ENCODE data around the gene CYTIP. TPM values are rescaled to one million over a fixed set of nuclear protein-coding genes. Genes with fewer than 3 reads are reported as not detected.

CYTIP gene
- polyA plus RNA-seq, 2 of the 4 experiments (the other 2 are of a cell fraction): 0.34 TPM; not detected in 1

- DNase-seq (ENCODE audit: low read depth in 1 of 2, low spot score in 1 of 2) (no peak), ATAC-seq (no peak), FAIRE-seq (no peak)
- ChIA-PET CTCF (interaction anchor here (0.8 kb wide), 1 partner anchor 188 kb away, joined by 3 read pairs; no protein-coding TSS in a partner anchor), POLR2A (no interaction called here)
- no peak overlapping the region for H3K4me3 ChIP-seq
- no peaks in the 10 kb centered on the region for H3K4me1 ChIP-seq
- H3K9me3 ChIP-seq: no peaks in the 10 kb centered on the region
- no peak overlapping the region for H3K4me2 ChIP-seq
- TF ChIP-seq SMC3 (IDR thresholded peaks at IDR 0.05) (no peak), HOXA7 (CRISPR knock-in tag; IDR thresholded peaks at IDR 0.05) (no peak), RFX5 (IDR thresholded peaks at IDR 0.05) (no peak), EHF (CRISPR knock-in tag; IDR thresholded peaks at IDR 0.05) (no peak), HDAC2 (IDR thresholded peaks at IDR 0.05) (no peak), BCL3 (IDR thresholded peaks at IDR 0.05) (no peak), ZFP36 (IDR thresholded peaks at IDR 0.05; ENCODE audit: borderline replicate concordance, partially characterized antibody) (no peak), ATOH8 (CRISPR knock-in tag; IDR thresholded peaks at IDR 0.05; ENCODE audit: low read depth) (no peak), JUNB (IDR thresholded peaks at IDR 0.05) (no peak), ELK1 (IDR thresholded peaks at IDR 0.05; ENCODE audit: low read depth, low read length) (no peak), NR3C1 (IDR thresholded peaks at IDR 0.05) (no peak), FOSL2 (IDR thresholded peaks at IDR 0.05) (no peak), FOSL2 (CRISPR knock-in tag; IDR thresholded peaks at IDR 0.05) (no peak), MAX (IDR thresholded peaks at IDR 0.05) (no peak), KDM1A (IDR thresholded peaks at IDR 0.05; ENCODE audit: low read depth) (no peak)
- 73% methylated on average over 1 of the region's 1 CpG for WGBS (ENCODE audit: missing lambda C conversion rate)
- H3K27ac ChIP-seq: no peak overlapping the region
Observed at GRCh38 chr2:157439824-157440186, 4.1 kb downstream of the CYTIP start.

- FAIRE-seq: no peak
- H3K27ac ChIP-seq: no peak overlapping the region
- ATAC-seq: no peak
- ChIA-PET CTCF (interaction anchor here (1.1 to 1.6 kb wide), 2 partner anchors 112 to 137 kb away, joined by 3 read pairs; no protein-coding TSS in a partner anchor), POLR2A (no interaction called here)
- H3K9me3 ChIP-seq: no peaks in the 10 kb centered on the region
- no peaks in the 10 kb centered on the region for H3K4me1 ChIP-seq
- DNase-seq (ENCODE audit: low read depth in 1 of 2, low spot score in 1 of 2): no peak
- TF ChIP-seq EP300 (IDR thresholded peaks at IDR 0.05): no peak
- no peak for TF ChIP-seq NR3C1 (IDR thresholded peaks at IDR 0.05)
- TF ChIP-seq JUN (IDR thresholded peaks at IDR 0.05): no peak
- TF ChIP-seq FOXS1 (CRISPR knock-in tag; IDR thresholded peaks at IDR 0.05): no peak
- no peak for TF ChIP-seq PBX3 (IDR thresholded peaks at IDR 0.05)
- no peak for TF ChIP-seq CBX8 (IDR thresholded peaks at IDR 0.05)
- no peak for TF ChIP-seq POLR2A (IDR thresholded peaks at IDR 0.05; ENCODE audit: low read length)
- no peak for TF ChIP-seq NFE2L2 (conservative IDR thresholded peaks at IDR 0.05; ENCODE audit: low read length)
- TF ChIP-seq EHF (CRISPR knock-in tag; IDR thresholded peaks at IDR 0.05): no peak
- no peak for TF ChIP-seq ATOH8 (CRISPR knock-in tag; IDR thresholded peaks at IDR 0.05; ENCODE audit: low read depth)
- TF ChIP-seq POLR2AphosphoS2 (conservative IDR thresholded peaks at IDR 0.05; ENCODE audit: low read length): no peak
- TF ChIP-seq HOXB13 (CRISPR knock-in tag; IDR thresholded peaks at IDR 0.05; ENCODE audit: low read depth): no peak
- no peak for TF ChIP-seq SREBF2 (IDR thresholded peaks at IDR 0.05)
- no peak for TF ChIP-seq ZNF302 (CRISPR knock-in tag; IDR thresholded peaks at IDR 0.05)
- no peak overlapping the region for H3K4me2 ChIP-seq
- 69% methylated on average over 12 of the region's 12 CpGs for whole genome bisulfite sequencing (ENCODE audit: missing lambda C conversion rate)
- no peak overlapping the region for H3K4me3 ChIP-seq
Observed at GRCh38 chr2:157438863-157439823, 4.7 kb downstream of the CYTIP start.

Measured in A549 (cell line).